Activated gamma-delta T cell treated with Interleukin-2 at 50 U/mL for 16 hours (primary cell): ENCODE measurements around the gene FRY.
"Not testable (repeated sequence)": the region's sequence is repeated elsewhere in the genome, so short reads cannot be mapped to it uniquely, and the experiment has no call there.

Experiments
- DNase-seq: peaks from one replicate; pipeline ENCODE4 v3.0.0-alpha.2; 2020

FRY gene

DNA sequence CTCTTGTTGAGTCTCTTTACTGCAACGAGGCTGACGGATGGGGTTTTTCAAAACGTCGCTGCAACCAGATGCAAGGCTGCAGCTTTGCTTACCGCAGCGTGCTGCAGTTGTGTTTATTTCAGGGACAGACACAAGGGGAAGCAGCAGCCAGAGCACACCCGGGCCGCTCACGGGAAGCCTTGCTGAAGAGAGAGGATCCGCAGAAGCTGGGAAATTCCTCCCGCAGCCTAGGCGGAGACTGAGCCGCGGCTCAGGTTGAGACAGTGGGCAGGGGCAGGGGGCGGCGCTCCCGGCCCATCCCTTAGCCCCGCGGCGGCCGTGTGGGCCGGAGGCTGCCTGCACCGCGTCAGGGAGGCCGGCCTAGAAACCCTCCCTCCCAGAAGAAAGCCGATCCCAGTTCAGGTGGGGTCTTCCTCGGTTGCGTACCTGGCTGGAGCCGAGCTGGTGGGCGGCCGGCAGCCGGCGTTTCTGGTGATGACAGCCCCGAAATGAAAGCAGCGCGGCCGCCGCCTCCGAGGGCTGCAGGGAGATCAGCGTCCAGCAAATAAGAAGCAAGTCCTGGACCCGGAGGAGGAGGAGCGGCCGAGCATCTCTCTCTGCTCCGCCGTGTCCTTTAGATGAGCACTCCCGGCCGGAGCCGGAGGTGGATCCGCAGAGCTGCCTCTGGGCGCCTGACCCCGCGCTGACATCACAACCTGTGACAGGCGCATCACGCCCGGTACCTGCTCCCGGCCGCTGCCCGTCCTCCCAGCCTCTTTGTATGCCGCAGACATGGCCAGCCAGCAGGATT lies at the start of gene FRY:
Gene FRY (plus strand): TSS at position 750 of the 790 bp plus-strand sequence. CDS start 22 bp downstream, at position 772.
- peak; percentile 28 for DNase-seq

DNA sequence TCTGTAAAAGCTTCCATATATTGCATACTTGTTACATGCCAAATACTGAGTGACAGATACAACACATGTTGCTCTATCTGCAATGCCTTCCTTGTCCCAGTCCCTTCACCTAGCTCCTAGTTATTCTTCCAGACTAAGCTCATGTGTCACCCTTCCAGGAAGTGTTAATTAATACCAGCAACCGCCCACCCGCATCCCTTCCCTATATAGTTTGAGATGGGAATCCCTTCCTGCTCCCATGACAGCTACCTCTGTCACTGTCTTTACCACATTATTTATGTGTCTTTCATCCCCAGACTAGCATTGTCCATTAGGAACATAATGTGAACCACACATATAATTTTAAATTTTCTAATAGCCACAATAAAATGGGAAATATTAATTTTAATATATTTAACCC lies 49.5 kb upstream of the FRY start:
- no peak for DNase-seq

DNA sequence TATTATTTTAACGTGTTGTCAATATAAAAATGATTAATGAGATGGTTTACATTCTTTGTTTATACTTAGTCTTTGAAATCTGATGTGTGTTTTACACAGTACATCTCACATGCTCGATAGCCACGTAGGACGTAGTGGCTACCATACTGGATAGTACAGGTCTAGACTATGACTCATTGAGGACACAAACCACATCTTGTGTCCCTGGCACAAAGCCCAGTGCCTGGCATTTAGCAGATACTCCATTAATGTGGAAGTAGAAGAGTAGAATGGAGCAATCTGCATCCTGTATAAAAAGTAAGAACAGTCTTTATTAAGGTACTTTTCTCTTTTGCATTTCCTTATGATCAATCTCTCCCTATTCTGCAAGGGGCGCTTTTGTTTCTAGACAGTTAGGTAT lies 49.0 kb upstream of the FRY start:
- no peak for DNase-seq

DNA sequence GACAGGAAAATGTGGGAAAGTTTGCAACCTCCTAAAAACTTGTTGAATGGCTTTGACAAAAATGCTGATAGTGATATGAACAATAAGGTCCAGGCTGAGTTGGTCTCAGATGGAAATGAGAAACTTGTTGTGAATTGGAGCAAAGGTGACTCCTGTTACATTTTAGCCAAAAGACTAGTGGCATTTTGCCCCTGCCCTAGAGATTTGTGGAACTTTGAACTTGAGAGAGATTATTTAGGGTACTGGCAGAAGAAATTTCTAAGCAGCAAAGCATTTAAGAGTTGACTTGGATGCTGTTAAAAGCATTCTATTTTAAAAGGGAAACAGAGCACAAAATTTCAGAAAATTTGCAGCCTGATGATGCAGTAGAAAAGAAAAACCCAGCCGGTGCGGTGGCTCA lies 47.9 kb upstream of the FRY start:
- DNase-seq, result not testable (repeated sequence)

DNA sequence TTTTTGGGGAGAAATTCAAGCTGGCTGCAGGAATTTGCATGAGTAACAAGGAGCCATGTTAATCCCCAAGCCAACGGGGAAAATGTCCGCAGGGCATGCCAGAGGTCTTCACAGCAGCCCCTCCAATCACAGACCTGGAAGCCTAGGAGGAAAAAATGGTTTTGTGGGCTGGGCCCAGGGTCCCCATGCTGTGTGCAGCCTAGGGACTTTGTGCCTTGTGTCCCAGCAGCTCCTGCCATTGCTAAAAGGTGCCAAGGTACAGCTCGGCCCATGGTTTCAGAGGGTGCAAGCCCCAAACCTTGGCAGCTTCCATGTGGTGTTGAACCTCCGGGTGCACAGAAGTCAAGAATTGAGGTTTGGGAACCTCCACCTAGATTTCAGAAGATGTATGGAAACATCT lies 47.2 kb upstream of the FRY start:
- DNase-seq, result not testable (repeated sequence)

DNA sequence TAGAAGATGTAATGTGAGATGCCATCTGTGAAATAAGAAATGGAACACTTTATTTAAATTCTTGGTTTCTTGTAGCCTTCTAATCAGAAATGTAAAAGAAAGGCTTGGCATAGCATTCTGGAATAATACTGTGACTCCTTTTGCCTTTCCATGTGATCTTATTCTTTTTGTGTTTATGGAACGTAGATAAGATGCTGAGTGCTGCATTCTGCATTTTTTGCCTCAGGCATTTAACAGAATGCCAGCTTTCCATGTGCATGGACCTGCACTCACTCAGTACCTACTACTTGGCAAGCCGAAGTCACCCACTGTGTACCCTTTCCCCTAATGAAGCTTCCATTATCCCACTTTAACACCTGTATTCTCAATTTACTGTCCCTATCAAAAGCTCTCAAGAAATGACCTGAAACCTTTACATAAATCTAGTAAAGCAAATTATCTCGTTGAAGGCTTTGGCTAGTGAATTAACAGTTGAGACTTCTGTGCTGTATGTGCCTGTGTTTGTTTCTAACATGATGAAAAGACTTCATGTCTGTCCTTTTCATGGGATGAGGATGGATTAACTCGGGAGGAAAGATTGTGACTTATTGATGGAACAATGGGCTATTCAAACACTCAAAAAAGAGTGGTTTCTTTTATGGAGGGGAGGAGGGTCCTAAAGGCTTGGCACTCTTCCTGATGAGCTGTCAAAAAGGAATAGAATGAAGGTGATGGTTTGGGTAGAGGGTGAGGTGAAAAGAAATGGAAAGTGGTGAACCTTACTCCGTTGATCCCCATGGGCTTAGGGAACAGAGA lies 44.7 kb upstream of the FRY start:
- DNase-seq, result no peak

DNA sequence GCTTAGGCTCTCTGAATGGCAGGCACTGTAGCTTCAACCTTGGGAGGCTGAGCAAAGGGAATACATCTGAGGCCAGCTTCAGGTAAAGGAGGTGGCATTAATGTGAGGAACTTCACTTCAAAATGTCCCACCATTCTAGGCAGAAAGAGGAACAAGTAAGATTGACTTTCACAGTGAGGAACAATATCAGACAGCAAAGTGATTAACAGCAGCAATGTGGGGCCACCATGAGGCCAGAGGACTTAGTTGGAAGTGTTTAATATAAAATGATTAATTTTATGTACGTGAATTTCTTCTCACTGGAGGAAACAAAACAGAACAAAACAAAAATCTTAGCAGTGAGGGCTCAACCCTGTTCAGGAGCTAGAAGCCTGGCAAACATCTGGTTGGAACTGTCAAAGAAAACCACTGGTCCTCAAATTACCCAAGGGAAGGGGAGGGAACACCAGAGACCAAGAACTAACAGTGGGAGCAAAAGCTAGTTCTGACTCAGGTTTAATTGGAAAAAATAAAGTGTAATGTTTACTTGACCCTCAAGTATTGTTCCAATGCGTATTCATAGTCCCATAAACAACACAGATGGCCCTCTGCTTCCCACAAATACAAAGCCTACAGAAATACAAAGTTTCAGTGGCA lies 43.9 kb upstream of the FRY start:
- no peak for DNase-seq

DNA sequence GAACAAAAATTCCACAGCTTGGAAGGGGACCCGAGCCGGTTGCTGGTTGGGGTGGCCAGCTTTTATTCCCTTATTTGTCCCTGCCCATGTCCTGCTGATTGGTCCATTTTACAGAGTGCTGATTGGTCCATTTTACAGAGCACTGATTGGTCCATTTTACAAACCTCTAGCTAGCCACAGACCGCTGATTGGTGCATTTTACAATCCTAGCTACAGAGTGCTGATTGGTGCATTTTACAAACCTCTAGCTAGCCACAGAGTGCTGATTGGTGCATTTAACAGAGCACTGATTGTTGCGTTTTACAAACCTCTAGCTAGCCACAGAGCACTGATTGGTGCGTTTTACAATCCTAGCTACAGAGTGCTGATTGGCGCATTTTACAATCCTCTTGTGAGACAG lies 37.2 kb upstream of the FRY start:
- DNase-seq, result not testable (repeated sequence)

DNA sequence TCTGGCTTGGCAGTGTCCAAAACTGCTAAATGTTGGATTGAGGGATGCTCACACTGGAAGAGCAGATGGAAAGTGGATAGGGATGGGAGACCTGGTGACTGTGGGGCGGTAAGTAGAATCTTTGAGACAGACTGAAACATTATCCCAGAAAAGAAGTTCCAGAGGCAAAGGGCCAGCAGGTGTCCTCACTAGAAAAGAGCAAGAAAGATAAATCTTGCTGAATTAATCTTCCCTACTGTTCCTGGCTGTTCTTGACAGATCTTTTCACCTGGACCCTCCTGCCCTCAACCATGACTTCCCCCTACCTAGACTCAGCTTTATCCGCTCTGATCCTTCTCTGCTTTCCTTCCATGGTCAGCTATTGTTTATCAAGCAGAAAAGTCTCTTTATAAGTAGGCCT lies 35.0 kb upstream of the FRY start:
- DNase-seq, result no peak

DNA sequence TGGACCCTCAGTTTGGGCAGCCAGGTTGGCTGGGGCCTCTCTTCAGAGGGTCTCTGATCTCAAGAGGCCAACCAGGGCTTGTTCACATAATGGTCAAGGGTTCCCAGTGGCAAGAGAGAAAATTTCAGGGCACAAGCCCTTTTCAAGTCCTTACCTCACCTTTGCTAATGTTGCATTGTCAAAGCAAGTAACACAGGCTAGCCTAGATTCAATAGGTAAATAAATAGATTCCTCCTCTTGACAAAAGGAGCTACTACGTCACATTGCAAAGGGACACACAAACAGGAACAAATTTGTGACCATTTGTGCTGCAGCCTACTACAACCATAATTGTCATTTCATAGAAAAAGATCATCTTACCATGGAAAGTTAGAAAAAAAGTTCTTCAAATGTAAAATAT lies 33.9 kb upstream of the FRY start:
- no peak for DNase-seq

DNA sequence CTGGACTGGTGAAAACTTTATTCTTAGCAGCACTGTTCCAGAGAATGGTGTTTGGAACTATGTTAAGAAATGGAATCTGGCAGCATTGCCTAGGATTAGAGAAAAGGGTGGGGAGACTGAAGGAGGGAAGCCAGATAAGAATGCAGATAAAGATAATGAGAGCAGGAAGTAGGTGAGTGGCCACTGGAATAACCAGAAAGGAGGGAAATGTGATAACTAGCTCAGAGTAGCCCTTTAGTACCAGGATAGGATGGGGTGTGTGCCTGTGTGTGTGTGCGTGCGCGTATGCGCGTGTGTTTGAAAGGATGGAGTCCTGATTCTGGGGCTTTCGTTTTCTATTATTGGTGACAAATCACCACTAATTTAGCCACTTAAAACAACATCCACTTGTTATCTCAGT lies 33.4 kb upstream of the FRY start:
- DNase-seq, result no peak

DNA sequence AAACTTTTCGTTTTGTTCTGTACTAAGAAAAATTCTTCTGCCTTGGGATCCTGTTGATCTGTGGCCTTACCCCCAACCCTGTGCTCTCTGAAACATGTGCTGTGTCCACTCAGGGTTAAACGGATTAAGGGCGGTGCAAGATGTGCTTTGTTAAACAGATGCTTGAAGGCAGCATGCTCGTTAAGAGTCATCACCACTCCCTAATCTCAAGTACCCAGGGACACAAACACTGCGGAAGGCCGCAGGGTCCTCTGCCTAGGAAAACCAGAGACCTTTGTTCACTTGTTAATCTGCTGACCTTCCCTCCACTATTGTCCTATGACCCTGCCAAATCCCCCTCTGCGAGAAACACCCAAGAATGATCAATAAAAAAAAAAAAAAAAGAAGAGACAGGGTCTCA lies 30.8 kb upstream of the FRY start:
- DNase-seq, result not testable (repeated sequence)

DNA sequence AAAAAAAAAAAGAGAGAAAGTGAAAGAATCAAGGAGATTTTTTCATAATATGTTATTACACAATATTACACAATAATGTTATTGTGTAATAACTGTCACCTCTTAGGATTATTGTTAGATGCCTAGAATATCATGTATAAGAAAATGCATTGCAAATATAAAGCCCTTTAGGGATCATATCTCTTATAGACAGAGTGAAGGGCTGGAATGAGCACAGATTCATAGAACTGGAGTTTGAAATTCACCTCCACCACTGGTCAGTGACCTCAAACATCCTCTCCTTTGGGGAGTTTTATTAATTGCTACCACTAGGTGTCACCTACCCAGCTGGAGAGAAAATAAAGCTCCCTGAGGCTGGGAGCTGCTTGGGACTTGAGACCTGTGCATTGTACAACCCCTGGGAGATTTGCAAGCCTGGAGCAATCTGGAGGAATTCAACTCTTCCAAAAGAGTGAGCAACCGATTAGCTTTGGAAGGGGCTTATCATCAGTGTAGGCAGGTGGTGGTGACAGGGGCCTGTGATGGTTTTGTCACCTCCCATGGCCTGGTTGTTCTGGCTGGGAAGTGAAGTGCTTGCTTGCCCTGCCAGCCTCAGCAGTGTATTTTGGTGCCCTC lies 30.3 kb upstream of the FRY start:
- DNase-seq, result no peak

DNA sequence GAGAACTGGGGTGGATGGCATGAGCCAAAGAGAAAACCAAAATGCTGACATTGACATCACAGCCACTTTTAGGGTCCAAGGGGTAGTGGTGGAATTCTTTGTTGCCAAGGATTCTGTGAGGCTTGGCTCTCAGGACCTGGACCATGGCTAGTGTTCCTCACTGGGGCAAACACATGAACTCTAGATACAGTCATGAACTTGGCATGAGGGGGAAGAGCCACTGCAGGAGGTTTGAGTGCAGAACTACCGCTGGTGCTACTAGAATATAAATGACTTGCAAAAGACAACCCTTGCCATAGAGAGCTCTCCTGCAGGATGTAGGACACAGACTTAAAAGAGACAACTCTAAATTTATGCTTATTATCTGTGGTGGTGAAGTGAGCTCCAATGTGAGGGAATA lies 29.8 kb upstream of the FRY start:
- DNase-seq, result no peak

DNA sequence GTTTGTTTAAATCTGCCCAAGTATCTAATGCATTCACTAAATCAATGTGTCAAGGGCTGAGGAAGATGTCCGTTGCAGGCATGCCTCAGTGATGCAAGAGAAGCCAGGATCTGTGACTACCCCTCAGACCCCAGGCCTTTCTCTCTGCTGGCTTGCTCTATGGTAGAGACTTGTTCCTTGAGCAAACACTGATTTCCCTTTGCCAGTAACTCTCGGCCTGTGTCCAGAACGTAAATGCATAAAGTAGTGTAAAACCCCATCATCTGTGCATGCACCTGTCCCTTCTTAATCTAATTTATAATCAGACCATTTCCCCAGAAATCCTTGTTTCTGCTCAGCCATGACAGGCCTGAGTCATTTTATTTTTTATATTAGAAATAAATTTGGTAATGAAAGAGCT lies 28.7 kb upstream of the FRY start:
- no peak for DNase-seq

DNA sequence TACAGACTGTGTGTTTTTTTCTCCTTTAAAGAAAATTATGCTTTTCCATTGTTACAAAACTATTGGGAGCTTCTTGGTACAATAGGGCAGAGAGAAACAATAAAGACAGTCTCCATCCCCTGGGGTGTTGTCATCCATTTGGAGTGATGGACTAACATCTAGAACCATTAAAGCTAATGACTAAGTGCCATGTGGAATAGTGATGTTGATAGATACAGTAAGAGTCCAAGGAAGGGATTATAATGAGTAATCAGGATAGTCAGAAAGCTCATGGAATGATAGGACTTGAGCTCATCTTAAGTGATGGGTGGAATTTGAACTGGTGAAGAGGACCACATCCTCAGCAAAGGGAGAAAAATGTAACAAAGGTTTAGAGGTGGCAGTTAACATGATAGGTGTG lies 24.1 kb upstream of the FRY start:
- no peak for DNase-seq

DNA sequence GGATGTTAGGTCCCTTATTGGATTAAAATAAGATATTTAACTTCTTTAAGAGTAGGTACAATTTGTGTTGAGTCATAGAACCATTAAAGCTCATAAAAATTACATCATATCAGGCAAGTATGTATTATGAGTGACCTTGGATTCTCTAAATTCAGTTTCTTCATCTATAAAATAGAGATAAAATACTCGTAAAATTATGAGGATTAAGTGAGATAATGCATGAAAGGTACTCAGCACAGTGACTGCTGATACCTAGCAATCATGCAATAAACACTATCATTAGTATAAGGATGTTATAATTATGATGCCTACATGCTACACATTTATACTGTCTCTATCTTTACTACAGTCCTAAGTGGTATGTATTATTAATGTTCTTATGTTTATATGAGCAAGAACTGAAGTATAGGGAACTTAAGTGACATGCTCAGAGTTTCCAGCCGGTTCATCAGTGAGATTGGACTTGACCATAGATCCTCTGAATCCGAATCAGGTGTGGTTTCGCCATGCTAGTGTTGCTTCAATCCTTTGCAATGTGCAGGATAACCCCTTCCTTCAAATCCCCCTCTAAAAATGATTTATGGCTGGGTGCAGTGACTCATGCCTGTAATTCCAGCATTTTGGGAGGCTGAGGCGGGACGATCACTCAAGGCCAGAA lies 22.9 kb upstream of the FRY start:
- no peak for DNase-seq

DNA sequence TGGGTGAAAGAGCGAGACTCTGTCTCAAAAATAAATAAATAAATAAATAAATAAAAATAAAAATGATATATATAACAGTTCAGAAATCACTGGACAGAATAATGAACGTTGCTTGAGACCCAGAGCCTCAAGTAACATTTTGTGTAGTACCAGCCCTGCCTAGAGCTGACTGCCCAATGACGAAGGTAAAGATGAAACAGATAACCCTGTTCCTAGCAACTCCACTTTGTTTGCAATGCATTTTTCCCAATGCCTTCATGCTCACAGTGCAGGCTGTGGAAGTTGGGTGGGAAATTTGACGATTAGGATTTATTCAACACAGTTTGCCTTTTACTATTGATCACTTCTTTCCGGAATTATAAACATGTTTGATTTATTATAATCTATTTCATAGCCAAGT lies 22.2 kb upstream of the FRY start:
- DNase-seq, result no peak

DNA sequence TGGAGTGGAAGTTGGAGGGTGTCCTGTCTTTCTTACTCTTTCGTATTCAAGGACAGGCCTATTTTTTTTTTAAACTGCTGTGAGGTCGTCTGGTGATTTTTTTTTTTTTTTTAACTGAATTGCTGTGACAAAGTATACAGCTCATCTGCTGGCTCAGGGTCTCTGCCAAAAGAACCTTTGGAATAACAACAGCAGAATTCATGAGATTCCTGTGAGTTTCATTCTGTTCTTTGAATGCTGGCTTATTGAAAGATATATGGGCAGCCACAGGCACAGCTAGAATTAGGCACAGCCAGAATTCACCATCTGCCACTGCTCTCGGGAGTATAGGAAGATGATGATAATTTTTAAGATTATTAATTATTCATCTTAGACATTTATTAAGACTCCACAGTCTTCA lies 21.4 kb upstream of the FRY start:
- DNase-seq, result no peak

DNA sequence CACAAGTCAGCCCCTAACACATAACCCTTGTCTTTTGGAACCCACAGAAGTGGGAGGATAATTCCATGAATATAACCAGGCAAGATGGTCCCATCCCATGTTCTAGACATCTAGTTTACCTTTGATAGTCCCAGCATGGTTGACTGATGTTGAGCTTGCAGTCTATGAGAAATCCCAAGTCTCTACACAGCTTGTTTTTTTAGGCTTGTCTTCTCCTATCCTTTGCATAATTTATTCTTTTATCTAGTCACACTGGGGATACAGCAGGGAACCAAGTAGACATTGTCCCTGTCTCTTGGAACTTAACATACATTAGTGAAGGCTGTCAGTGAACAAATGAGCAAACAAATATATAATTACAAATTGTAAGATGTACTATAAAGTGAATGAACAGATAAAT lies 19.6 kb upstream of the FRY start:
- DNase-seq, result no peak

DNA sequence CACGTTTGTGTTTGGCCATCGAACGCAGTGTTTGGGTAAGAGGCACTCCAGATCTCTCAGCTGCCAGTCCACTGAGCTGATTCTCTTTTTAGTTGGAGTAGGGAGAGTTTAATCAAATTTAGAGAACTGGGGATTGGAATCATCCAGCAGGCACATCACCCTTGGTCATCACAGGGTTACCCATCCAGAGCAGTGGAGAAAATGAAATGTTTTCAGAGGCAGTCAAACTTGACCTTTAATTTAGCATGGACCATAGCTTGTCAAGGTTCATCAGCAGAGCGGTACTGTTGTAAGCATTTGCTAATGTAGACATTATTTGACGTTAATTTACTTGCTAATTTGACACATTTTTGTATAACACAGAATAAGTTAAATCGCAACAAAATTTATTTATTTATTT lies 18.4 kb upstream of the FRY start:
- no peak for DNase-seq

DNA sequence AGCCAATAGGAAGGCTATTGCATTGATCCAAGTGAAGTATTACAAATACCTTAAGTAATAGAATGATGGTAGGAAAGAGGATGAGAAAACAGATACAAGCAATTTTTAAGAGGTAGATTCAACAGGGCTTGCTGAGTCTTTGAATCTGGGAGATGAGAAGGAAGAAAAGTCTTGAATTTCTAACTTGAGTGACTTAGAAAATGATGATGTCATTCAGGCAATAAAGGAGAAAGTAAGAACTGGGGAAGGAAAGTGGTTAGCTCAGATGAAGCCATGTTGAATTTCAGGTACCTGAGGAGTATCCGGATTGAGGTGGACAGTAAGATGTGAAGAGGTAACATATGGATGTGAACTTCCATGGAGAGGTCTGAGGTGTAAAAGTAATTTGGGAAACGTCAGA lies 15.5 kb upstream of the FRY start:
- no peak for DNase-seq

DNA sequence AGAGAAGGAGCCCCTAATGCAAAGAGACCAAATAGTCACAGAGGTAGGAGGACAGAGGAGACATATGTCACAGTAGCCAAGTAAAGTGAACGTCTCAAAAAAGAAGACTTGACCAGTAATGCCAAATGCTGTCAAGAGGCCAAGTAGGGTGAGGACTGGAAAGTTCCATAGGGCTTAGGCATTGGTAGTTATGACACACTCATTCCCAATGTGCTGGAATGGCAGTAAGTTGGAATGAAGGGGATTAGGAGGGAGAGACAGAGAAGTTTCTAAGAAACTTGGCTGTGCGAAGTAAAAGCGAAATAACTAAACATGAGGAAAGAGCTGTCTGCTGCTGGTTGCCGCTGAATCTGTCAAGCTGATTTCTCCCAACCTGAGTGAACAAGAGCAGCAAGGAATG lies 14.9 kb upstream of the FRY start:
- no peak for DNase-seq
